ENCODE measurements around the gene RAB11FIP4.

The RAB11FIP4 gene

DNA sequence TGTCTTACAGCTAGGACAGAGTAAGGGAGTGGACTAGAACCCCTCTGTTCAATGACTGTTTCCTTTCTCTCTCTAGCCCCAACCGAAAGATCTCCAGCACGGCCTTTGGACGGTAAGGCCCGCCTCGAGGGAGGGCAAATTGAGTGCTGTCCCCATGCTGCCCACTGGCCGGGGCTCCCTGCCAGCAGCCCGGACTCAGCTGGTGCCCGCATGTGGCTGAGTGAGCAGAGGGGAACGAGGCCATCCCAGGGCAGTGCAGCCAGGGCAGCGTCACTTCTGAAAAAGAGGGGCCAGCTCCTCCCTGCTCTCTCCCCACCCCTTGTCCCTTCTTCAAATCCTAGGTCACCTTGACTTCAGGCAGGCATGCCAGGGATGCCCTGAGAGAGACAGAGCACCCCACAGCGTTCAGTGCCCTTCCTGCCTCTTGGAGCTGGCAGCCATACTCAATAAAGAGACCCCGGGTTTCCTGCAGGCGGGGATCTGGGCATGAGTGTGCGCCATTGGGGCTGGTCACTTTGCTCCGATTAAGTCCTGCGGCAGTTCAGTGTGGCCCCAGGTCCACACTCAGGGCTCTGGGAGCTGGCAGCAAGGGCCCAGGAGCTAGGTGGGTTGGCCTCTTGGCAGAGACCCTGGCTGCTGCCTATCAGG lies 130.9 kb downstream of the RAB11FIP4 start:
- no peak for DNase-seq (ENCODE audit: extremely low read depth in 1 of 2, low read depth in 1 of 2)

DNA sequence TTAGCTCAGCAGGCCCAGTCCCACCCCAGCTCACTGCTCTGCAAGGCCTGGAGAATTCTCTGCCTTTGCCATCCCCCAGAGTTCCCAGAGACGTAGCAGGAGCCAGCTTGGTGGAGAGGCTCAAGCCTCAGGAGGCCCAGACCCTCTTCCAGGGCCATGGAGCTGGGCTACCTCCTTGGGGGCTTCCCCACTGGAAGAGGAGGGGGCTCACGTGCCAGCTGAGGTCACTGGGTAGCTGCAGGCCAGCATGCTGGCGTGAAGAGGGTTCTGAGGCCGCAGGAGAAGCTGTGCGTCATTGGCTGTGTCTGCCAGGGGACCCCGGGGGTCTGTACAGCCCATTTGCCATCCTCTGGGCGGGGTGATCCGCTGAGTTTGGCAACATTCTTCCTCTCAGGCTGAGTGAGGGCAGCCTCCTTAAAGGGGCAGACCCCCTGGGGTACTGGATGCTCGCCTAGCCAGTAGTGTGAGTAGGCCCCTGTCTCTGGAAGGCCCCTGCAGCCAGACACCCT lies 131.6 kb downstream of the RAB11FIP4 start:
- no peak for DNase-seq (ENCODE audit: extremely low read depth in 1 of 2, low read depth in 1 of 2)

DNA sequence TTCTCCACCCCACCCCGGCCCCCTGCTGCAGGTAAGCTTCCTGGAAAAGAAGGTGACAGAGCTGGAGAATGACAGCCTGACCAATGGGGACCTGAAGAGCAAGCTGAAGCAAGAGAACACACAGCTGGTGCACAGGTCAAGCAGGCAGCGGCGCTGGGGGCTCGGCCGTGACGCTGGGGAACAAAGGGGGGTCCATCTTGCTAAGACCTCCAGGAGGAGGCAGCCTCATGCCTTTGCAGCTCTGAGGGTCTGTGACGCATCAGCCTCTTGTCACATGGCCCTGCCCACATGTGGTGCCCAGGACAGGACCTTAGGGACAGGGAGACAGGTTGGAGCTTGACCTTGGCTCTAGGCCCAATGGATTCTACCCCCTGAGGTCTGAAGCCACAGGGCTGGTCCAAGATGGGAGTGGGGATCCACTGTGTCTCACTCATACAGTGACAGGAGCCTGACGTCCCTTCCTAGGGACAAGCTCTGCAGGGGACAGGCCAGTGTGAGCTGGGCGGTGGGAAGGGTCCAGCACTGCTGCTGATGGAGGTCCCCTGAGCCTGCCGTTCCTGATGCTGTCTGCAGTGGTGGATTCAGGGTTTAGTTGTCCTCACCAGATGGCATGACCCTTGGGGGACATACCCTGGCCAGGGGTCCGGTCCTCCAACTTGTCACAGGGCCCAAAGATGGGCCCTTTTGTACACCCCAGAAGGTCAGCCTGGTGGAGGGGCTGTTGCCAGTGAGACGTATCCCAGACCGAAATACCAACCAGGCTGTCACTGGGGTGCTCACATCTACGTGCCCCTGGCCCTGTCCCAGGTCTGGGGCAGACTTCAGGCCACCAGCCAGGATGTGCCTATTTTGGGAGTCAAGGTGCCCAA lies 132.6 kb downstream of the RAB11FIP4 start:
- DNase-seq (ENCODE audit: extremely low read depth in 1 of 2, low read depth in 1 of 2) = no peak

DNA sequence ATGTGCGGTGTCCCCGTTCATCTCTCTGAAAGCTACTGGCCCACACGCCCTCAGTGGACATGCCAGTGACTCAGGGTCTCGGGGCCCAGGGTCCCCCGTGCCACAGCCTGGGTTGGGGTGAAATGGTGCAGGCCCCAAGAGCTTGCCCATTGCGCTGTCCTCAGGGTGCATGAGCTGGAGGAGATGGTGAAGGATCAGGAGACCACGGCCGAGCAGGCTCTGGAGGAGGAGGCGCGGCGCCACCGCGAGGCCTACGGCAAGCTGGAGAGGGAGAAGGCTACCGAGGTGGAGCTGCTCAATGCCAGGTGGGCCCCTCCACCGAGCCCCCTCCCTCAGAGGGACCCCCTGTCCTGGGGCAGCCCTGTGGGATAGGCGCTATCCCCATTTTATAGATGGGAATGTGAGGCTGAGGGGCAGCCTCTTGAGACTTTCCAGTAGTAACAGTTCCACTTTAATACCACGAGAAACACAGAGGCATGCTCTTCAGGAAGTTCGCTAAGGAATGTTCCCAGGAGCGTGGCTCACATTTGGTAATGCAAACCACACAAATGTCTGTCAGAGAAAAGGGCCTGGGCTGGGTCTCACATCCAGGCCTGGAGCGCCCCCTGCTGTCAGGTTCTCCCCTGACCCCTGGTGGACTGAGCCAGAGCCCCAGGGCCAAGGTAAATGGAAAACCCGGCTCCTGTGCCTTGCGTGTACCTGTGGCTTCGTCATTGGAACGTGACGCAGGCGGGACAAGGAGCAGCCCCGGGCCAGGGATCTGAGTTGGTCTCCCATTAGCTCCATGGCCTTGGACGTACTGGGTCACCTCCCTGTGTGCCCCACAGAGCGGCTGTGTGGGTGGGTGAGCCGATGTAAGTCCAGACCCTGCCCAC lies 133.7 kb downstream of the RAB11FIP4 start:
- DNase-seq (ENCODE audit: extremely low read depth in 1 of 2, low read depth in 1 of 2) = peak; percentile 73 to 91

DNA sequence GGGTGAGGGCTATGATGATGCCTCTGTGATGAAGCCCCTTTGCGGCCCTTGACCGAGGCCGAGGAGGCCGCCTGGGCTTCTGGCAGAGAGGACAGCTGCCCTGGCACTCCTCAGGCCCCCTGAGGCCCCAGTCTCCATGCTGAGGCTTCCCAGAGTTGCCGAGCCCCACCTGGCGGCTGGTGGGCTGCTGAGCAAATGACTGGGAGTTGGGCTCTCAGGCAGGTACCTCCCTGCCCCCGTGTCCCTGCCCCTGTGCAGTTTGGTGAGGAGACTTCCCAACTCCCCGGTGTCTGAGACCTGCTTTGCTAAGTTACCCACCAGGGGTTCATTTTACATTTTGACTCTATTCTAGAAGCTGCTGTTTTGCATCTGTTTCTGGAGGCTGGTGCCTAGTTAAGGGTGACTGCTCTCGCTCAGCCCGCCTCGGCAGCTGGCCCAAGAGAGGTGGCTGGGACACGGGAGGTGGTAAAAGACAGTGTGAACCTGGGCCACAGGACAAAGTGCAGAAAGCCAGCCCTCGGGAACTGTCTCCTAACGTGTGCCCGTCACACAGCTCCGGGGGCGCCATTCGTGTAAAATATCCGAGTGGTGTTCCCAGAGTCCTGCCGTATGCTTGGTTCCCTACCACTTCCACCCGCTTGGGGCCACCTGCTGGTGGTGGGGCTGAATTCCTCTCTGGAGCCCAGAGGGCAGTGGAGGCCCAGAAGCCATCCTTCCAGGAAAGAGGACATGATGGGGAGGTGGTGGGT lies 134.5 kb downstream of the RAB11FIP4 start:
- no peak for DNase-seq (ENCODE audit: extremely low read depth in 1 of 2, low read depth in 1 of 2)

DNA sequence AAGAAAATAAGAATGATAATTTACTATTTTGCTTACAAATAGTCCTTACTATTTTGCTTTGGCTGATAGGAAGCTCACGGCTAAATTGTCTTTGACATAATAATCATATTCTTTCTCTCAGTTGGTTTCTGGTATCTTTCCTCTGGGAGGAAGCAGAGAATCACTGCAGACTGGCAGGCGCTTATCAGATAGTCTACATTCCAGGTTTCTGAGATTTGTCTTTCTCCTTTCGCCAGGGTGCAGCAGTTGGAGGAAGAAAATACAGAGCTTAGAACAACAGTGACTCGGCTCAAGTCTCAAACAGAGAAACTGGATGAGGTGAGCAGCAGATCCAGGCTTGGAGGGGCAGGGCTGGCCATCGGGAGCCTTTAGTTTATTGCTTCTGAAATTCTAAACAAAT lies 136.1 kb downstream of the RAB11FIP4 start:
- no peak for DNase-seq (ENCODE audit: extremely low read depth in 1 of 2, low read depth in 1 of 2)

DNA sequence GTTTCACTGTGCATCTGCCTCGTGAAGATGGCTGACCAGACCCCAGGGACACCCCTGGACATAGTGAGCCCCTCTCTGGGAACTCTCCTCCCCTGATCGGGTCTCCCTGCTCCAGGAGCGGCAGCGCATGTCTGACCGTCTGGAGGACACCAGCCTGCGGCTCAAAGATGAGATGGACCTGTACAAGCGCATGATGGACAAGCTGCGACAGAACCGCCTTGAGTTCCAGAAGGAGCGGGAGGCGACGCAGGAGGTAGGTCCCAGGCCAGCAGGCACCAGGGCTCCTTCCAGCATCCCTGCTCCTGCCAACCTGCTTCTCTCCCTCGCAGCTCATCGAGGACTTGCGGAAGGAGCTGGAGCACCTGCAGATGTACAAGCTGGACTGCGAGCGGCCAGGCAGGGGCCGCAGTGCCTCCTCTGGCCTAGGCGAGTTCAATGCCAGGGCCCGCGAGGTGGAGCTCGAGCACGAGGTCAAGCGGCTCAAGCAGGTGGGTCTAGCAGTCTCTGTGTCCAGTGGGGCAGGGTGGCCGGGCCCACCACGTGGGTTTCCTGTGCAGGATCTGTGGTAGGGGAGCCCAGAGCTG lies 136.9 kb downstream of the RAB11FIP4 start:
- DNase-seq (ENCODE audit: extremely low read depth in 1 of 2, low read depth in 1 of 2) = no peak

DNA sequence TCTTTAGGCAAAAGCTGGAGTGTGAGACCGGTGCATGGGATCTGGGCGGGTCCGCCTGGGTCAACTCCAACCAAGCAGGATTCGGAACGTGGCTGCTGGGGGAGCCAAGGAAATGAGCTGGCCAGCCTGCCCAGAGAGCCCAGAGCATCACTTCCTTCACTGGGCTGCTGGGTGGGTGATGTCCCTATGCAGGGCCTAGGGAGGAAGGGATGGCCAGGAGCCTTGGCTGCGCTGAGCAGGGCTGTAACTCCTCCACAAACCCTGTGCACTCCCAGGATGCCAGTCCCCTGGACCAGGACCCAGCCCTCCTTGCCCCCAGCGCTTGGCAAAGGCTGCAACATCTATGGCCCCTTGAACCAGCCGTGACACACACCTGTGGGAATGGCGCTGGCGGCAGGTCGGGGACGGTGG lies 138.4 kb downstream of the RAB11FIP4 start:
- DNase-seq (ENCODE audit: extremely low read depth in 1 of 2, low read depth in 1 of 2) = no peak

DNA sequence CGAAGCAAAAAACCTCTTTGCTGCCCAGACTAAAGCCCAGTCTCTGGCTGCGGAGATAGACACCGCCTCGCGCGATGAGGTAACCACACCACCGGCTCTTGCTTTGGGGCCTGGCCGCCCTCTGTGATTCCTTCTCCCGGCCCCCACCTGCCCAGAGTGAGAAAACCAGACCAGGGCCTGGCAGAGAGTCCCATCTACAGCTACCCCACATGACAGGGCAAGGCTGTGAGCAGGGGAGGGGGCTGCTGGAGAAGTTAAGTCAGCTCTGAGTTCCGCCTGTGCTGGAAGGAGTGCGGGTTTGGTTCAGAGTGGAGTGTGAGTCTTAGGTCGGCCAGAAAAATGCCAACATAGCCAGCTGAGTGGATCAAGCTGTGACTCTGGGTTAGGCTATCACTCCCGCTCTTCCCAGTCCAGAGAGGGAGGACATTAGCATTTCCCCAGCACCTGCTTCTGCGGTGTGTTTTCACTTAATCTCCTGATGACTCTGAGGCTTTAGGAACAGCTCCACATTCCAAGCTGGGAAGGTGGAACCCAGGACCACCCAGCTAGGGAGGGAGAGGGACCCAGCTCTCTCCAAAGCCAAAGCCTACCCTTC lies 139.0 kb downstream of the RAB11FIP4 start:
- no peak for DNase-seq (ENCODE audit: extremely low read depth in 1 of 2, low read depth in 1 of 2)

DNA sequence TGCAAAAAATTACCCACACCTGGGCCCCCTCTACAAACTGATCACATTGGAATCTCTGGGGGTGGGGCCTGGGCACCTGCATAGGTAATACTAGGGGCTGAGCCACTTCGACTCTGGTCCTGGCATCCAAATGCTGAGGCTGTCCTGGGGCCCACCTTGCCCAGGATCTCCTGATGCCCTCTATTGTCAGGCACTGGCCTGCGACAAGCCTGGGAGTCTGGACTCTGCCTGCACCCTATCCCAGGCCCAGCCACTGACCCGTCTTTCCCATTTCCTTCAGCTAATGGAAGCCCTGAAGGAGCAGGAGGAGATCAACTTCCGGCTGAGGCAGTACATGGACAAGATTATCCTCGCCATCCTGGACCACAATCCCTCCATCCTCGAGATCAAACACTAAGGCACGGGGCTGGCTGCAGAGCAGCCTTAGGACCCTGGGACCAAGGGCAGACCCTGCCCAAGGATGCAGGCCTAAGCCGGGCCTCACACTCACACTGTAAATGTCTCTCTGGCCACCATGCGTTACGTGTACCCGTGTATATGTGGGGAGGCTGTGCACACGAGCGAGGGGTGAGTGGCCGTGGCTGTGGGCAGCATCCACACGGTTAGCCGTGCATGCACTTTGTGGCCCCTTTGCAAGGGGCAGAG lies 140.0 kb downstream of the RAB11FIP4 start:
- DNase-seq (ENCODE audit: extremely low read depth in 1 of 2, low read depth in 1 of 2) = no peak

DNA sequence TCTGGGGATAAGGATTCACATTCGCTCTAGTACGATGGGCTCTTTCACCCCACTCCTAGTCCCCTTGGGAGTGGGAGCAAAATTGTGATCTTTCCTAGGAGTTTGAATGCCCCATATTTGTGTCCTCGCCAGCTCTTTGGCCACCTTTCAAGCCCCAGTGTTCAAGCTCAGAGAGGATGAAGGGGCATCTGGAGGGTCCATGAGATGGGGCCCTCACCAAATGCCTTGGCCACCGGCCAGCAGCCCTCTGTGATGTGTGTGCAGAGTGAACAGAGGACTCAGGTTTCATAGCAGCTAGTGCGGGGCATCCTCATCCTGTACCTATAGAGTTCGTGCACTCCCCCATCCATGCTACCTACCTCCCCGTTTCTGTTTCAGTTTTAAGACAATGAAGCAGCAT lies 140.6 kb downstream of the RAB11FIP4 start:
- no peak for DNase-seq (ENCODE audit: extremely low read depth in 1 of 2, low read depth in 1 of 2)

DNA sequence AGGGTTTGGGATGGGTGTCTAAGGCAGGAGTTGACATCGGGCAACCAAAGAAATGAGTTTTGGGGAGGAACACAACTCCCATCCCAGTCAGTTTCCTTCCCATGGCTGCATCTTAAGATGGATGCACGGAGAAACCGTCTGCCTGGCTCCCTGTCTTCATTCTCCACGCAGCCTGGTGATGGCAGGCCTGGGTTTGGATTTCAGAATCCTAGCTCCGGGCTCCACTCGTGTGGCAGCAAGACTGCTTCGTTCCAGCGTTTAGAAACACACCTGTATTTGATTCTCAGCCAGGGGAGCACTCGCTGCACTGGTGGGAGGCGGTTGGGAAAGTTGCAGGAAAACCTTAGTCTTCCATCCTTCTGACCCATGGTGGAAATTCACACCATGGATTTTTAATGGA lies 141.1 kb downstream of the RAB11FIP4 start:
- no peak for DNase-seq (ENCODE audit: extremely low read depth in 1 of 2, low read depth in 1 of 2)

DNA sequence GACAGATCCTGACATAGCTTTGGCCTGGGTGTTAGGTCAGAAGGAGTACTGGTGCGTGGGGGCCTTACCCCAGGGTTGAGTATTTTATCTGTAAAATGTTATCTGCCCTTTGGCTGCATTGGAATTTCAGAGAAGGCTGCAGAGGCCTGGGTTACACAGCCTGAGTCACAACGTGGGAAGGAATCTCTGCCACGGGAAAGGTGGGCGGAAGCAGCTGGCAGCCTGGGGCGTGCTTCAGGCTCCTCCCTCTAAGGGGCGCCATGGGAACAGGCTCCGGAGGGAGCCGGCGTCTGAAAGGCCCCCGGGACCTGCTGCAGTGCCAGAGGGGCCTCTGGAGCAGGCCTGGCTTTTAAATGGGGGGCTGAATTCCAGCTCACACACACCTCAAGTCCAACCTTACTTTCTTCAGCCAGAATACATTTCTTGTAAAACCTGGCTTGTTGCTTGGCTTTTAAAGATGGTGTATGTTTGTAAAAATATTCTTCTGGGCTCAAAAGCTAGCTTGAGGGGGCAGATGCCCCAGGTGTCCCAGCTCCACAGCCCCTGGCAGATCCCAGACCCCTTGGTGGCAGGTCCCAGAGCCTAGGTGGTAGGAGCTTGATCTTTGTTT lies 142.2 kb downstream of the RAB11FIP4 start:
- no peak for DNase-seq (ENCODE audit: extremely low read depth in 1 of 2, low read depth in 1 of 2)

DNA sequence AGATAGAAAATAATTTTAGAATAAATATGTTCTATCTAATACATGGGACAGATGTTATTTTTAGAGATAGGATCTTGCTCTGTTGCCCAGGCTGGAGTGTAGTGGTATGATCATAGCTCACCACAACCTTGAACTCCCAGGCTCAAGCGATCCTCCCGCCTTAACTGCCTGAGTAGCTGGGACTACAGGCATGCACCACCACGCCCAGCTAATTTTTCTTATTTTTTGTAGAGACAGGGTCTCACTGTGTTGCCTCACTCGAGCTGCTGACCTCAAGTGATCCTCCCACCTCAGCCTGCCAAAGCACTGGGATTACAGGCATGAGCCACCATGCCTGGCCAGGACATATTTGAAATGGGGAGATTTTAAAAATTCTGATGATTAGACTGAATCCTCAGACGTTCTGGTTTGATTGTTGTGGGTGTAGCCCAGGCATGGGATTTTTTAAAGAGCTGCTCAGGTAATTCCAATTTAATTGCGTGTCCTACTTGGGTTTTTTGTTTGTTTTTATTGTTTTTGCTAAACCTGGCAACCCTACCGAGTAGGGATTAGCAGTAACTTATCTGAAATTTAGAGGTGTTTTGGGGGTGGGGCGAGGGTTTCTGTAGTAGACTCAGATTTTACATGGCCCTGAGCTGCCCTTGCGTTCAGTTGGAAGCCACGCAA lies 142.9 kb downstream of the RAB11FIP4 start:
- DNase-seq (ENCODE audit: extremely low read depth in 1 of 2, low read depth in 1 of 2) = no peak

DNA sequence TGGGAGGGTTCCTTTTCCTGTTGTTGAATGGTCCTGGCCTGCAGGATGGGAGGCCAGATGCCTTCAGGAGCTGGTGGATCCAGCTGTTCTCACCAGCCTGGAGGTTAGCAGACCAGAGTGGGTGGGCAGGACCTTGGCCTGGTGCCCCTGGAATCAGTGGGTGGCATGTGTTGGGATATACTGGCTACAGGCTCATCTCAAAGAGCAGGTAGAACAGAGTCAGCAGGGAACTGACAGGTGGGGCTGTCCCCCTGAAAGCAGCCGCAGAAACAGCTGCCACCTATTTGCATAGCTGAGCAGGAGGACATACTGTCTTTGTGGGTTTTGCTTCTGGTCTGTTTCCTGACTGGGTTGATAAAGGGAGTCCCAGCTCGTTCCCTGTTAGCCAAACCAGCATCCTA lies 144.1 kb downstream of the RAB11FIP4 start:
- no peak for DNase-seq (ENCODE audit: extremely low read depth in 1 of 2, low read depth in 1 of 2)

DNA sequence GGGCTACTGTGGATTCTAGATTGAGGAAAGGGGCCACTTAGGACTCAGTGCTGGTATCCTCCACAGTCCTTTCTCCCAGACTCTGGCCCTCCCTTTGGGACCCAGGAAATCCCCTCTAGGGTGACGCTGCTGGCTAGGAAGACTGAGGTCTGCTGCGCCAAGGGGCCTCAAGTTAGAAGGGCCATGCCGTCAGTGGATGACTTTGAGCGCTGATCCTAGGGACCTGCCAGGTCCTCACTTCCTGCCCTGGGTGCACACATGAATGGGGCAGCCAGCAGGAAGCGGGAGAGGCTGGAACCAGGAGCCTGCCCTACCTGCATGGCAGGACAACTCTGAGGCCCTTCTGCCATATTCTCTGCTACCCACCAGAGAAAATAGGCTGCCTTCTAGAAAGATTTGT lies 145.0 kb downstream of the RAB11FIP4 start:
- no peak for DNase-seq (ENCODE audit: extremely low read depth in 1 of 2, low read depth in 1 of 2)

DNA sequence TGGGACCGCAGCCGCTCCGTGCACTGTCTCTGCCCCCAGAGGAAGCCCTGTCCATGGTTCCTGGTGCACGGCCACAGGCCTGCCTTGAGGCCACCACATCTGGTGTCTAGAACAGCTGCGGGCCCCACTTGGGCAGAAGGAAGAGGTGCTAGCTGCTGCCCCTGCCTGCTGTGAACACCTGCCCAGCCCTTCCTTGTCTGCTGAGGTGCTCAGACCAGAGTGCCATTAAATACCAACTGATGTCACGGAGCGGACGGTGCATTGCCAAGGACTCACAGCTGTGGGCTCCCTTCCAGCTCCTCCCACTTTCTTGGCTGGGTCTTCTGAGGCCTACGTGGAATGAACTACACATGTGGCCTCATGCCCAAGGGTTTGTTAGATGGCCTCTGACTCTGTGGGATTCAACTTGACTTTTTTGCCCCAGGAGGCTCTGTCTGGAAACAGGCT lies 146.1 kb downstream of the RAB11FIP4 start:
- no peak for DNase-seq (ENCODE audit: extremely low read depth in 1 of 2, low read depth in 1 of 2)

DNA sequence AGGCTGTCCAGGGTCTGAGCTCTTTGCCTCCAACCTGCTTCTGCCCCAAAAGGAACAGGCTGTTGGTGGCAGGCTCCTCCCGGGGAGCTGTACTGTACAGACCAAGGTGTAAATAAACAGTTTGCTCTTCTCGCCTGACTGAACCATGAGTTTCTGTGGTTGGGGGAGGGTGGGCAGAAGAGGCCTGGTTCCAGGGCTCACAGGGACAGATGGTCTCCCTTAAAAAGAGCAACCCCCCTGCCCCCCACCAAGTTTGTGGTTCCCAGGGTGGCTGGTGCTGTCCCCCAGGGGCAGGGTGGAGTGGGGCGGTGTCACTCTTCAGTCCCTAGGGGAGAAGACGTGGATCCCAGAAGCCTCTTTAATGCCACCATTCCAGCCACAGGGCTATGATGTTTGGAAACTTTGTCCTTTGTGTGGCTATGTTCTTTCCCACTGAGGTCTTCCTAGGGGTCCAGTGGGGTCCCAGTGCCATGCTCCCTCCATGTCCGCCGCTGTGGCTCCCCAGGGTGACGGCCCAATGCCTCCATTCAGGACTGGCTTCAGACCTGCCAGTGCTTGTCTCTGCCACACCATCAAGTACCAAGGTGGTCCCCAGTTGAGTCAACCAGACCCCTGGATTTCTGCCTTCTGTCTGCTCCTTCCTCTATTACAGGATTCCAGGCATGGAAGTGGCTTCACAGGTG lies 146.7 kb downstream of the RAB11FIP4 start:
- DNase-seq (ENCODE audit: extremely low read depth in 1 of 2, low read depth in 1 of 2) = no peak
